Measurements from ENCODE around the gene TTBK2.
"Not testable (repeated sequence)": the region's sequence is repeated elsewhere in the genome, so short reads cannot be mapped to it uniquely, and the experiment has no call there.

TTBK2 gene

DNA sequence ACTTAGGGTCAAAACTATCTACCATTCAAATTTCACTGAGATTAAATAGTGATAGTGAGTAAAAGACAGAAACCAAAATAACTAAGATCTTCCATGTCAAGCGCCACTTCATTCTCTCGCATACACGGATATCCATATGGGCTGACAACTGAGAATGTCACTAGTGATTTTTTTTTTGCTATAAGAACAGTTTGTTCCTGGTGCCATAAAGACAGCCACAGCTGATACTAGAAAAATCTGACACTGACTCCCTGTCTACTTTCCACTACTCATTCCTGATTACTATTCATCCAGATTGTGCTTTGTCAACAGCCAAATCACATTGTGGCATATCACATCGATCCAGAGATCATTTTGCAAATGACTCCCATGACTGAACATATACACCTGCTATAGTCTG lies 137.9 kb downstream of the TTBK2 start:
- peaks cover 5% of the 10 kb centered on the region for H3K4me1 Mint-ChIP-seq
- H3K4me3 Mint-ChIP-seq = no peak overlapping the region
- H3K9me3 Mint-ChIP-seq = no peaks in the 10 kb centered on the region
- H3K27ac Mint-ChIP-seq = no peak overlapping the region
- peaks cover 24% of the 10 kb centered on the region for H3K36me3 Mint-ChIP-seq (ENCODE audit: low read depth)
- TF ChIP-seq, protein P1, sequence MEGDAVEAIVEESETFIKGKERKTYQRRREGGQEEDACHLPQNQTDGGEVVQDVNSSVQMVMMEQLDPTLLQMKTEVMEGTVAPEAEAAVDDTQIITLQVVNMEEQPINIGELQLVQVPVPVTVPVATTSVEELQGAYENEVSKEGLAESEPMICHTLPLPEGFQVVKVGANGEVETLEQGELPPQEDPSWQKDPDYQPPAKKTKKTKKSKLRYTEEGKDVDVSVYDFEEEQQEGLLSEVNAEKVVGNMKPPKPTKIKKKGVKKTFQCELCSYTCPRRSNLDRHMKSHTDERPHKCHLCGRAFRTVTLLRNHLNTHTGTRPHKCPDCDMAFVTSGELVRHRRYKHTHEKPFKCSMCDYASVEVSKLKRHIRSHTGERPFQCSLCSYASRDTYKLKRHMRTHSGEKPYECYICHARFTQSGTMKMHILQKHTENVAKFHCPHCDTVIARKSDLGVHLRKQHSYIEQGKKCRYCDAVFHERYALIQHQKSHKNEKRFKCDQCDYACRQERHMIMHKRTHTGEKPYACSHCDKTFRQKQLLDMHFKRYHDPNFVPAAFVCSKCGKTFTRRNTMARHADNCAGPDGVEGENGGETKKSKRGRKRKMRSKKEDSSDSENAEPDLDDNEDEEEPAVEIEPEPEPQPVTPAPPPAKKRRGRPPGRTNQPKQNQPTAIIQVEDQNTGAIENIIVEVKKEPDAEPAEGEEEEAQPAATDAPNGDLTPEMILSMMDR (IDR thresholded peaks at IDR 0.05; ENCODE audit: unreplicated experiment in 3 of 3) = no peak
- no peaks in the 10 kb centered on the region for H3K27me3 Mint-ChIP-seq (ENCODE audit: low read depth)

DNA sequence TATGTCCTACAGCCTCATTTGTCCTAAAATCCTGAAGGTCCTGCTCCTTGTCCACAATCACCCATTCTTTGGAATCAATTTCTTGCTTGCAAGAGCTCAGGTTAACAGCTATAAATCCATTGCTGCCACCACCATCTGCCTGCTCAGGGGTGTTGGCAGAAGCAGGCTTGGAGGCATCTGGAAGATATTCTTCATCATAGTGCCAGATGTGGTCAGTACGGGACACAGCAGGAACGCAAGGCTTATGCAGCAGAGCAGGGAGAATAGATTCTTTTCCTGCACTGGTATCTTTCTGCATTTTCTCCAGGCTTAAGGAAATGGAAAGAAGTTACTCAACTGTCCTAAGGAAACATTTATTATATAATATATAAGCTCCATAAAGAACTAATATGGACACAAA lies 145.2 kb downstream of the TTBK2 start:
- peaks cover 2% of the 10 kb centered on the region for H3K9me3 Mint-ChIP-seq

DNA sequence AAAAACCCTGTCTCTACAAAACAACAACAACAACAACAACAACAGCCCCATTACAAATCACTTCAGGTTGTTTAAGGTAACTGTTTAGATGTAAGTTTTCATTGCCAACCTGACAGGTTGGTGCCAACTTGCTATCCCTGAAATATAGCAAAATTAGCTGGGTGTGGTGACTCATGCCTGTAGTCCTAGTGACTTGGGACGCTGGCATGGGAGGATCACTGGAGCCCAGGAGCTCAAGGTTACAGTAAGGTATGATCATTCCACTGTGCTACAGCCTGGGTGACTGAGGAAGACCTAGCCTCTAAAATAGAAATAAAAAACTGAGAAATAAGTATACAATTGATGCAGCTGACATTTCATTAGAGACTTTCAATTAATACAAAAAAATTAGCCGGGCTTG lies 147.7 kb downstream of the TTBK2 start:
- Mint-ChIP-seq H3K9me3 (peaks cover 14% of the 10 kb centered on the region), H3K36me3 (ENCODE audit: low read depth) (peaks cover 47% of the 10 kb centered on the region), H3K4me3 (no peak overlapping the region), H3K27me3 (ENCODE audit: low read depth) (no peaks in the 10 kb centered on the region), H3K27ac (no peak overlapping the region), H3K4me1 (peaks cover 21% of the 10 kb centered on the region)
- TF ChIP-seq, protein P1 (IDR thresholded peaks at IDR 0.05; ENCODE audit: unreplicated experiment in 3 of 3) = no peak

More for the DNA sequence above, 145.2 kb downstream of the TTBK2 start:
- TF ChIP-seq, protein P1 (IDR thresholded peaks at IDR 0.05; ENCODE audit: unreplicated experiment in 3 of 3) = no peak
- no peak overlapping the region for H3K27ac Mint-ChIP-seq
- no peaks in the 10 kb centered on the region for H3K27me3 Mint-ChIP-seq (ENCODE audit: low read depth)
- no peak overlapping the region for H3K4me3 Mint-ChIP-seq
- peaks cover 21% of the 10 kb centered on the region for H3K4me1 Mint-ChIP-seq
- H3K36me3 Mint-ChIP-seq (ENCODE audit: low read depth) = peaks cover 25% of the 10 kb centered on the region

DNA sequence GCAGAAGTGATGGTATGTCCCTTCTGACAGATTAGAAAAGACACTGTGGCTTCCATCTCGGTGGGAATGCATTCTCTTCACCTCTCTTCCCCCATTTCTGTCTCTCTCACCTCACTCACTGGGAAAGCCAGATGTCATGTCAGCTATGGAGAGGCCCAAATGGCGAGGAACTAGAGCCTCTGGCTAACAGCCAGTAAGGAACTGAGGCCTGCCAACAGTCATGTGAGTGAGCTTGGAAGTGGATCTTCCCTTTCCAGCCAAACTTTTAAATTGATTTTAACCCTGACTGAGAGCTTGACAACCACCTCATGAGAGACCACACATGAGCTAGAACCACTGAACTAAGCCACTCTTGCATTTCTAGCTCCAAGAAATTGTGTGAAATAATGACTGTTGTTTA lies 148.4 kb downstream of the TTBK2 start:
- Mint-ChIP-seq H3K27me3 (ENCODE audit: low read depth) (no peaks in the 10 kb centered on the region), H3K36me3 (ENCODE audit: low read depth) (peaks cover 54% of the 10 kb centered on the region), H3K27ac (peak overlapping the region in 2 of 3 experiments; percentile 54 to 88), H3K9me3 (peaks cover 18% of the 10 kb centered on the region), H3K4me3 (no peak overlapping the region), H3K4me1 (peaks cover 15% of the 10 kb centered on the region)
- TF ChIP-seq, protein P1 (IDR thresholded peaks at IDR 0.05; ENCODE audit: unreplicated experiment in 3 of 3) = no peak

DNA sequence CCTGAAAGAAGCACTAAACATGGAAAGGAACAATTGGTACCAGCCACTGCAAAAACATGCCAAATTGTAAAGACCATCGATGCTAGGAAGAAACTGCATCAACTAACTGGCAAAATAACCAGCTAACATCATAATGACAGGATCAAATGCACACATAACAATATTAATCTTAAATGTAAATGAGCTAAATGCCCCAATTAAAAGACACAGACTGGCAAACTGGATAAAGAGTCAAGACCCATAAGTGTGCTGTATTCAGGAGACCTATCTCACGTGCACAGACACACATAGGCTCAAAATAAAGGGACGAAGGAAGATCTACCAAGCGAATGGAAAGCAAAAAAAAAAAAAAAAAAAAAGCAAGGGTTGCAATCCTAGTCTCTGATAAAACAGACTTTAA lies 154.5 kb downstream of the TTBK2 start:
- not testable (repeated sequence) for H3K27me3 Mint-ChIP-seq (ENCODE audit: low read depth); H3K4me1 Mint-ChIP-seq; H3K4me3 Mint-ChIP-seq; H3K27ac Mint-ChIP-seq
- H3K36me3 Mint-ChIP-seq (ENCODE audit: low read depth) = peaks cover 75% of the 10 kb centered on the region
- peaks cover 53% of the 10 kb centered on the region for H3K9me3 Mint-ChIP-seq

DNA sequence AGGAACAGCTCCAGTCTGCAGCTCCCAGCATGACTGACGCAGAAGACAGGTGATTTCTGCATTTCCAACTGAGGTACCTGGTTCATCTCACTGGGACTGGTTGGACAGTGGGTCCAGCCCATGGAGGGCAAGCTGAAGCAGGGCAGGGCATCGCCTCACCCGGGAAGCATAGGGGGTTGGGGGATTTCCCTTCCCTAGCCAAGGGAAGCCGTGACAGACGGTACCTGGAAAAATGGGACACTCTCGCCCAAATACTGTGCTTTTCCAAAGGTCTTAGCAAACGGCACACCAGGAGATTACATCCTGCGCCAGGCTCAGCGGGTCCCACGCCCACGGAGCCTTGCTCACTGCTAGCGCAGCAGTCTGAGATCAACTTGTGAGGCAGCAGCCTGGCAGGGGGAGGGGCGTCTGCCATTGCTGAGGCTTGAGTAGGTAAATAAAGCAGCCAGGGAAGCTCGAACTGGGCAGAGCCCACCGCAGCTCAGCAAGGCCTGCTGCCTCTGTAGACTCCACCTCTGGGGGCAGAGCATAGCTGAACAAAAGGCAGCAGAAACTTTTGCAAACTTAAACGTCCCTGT lies 156.3 kb downstream of the TTBK2 start:
- H3K4me3 Mint-ChIP-seq; H3K4me1 Mint-ChIP-seq; H3K27ac Mint-ChIP-seq; H3K27me3 Mint-ChIP-seq (ENCODE audit: low read depth): not testable (repeated sequence)
- peaks cover 77% of the 10 kb centered on the region for H3K36me3 Mint-ChIP-seq (ENCODE audit: low read depth)
- H3K9me3 Mint-ChIP-seq = peaks cover 64% of the 10 kb centered on the region

DNA sequence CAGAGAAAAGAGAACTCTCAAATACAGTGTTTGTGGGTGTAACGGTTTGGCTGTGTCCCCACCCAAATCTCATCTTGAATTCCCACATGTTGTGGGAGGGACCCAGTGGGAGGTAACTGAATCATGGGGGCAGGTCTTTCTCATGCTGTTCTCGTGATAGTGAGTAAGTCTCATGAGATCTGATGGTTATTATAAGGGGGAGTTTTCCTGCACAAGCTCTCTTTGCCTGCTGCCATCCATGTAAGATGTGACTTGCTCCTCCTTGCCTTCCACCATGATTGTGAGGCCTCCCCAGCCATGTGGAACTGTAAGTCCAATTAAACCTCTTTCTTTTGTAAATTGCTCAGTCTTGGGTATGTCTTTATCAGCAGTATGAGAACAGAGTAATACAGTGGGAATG lies 158.8 kb downstream of the TTBK2 start:
- H3K27ac Mint-ChIP-seq; H3K27me3 Mint-ChIP-seq (ENCODE audit: low read depth); H3K4me1 Mint-ChIP-seq; H3K4me3 Mint-ChIP-seq: not testable (repeated sequence)
- Mint-ChIP-seq H3K36me3 (ENCODE audit: low read depth) (peaks cover 55% of the 10 kb centered on the region), H3K9me3 (peaks cover 47% of the 10 kb centered on the region)
